ENCODE data around the gene TMOD4. TPM values are rescaled to one million over a fixed set of nuclear protein-coding genes. Genes with fewer than 3 reads are reported as not detected.
A peak's percentile ranks its signal among the peaks of the same experiment; 100 is the strongest.

TMOD4 gene
- total and polyA plus RNA-seq, 3 experiments from 2014 or later: 1.0 to 3.7 (median 2.4) TPM

GRCh38 chr1:151142411-151143056, 33.2 kb downstream of the TMOD4 start:
- Histone ChIP-seq H3K36me3 (ENCODE audit: insufficient read depth, low read length) (no peaks in the 10 kb centered on the region), H3K4me3 (ENCODE audit: low read length) (no peak overlapping the region), H3K27ac (ENCODE audit: low read depth, low read length) (no peak overlapping the region), H3K9me3 (ENCODE audit: low read length) (no peaks in the 10 kb centered on the region), H3K27me3 (ENCODE audit: insufficient read depth, low read length, poor library complexity, severe bottlenecking) (no peaks in the 10 kb centered on the region), H3K4me1 (ENCODE audit: insufficient read depth, low read length) (peaks cover 18% of the 10 kb centered on the region)
- Mint-ChIP-seq H3K27me3 (no peaks in the 10 kb centered on the region), H3K27ac (no peak overlapping the region), H3K36me3 (peaks cover 0 to 3% (median 0%) of the 10 kb centered on the region in 3 donors), H3K4me3 (no peak overlapping the region), H3K4me1 (peaks cover 10 to 23% (median 16%) of the 10 kb centered on the region in 3 donors), H3K9me3 (no peaks in the 10 kb centered on the region)
- ChIA-PET POLR2A (interaction anchor here (0.6 kb wide), 1 partner anchor 14 kb away, joined by 3 read pairs; no protein-coding TSS in a partner anchor), CTCF (interaction anchor here (2.0 to 2.4 kb wide), 2 partner anchors 13 to 42 kb away, joined by 5 to 9 read pairs; no protein-coding TSS in a partner anchor)
- DNase-seq: no peak

- H3K4me1 ChIP-seq (ENCODE audit: insufficient read depth, low read length): no peaks in the 10 kb centered on the region
Measured at GRCh38 chr1:151137789-151138188, 38.0 kb downstream of the TMOD4 start.

GRCh38 chr1:151135433-151136385, 40.1 kb downstream of the TMOD4 start:
- peak overlapping the region in 1 of 8 donors; percentile 27 for H3K27ac Mint-ChIP-seq
- H3K27ac ChIP-seq (ENCODE audit: low read depth, low read length): no peak overlapping the region
- DNase-seq: no peak
- H3K9me3 Mint-ChIP-seq: no peaks in the 10 kb centered on the region
- H3K4me1 ChIP-seq (ENCODE audit: insufficient read depth, low read length): peaks cover 7% of the 10 kb centered on the region
- no peaks in the 10 kb centered on the region for H3K27me3 ChIP-seq (ENCODE audit: insufficient read depth, low read length, poor library complexity, severe bottlenecking)
- peaks cover 5 to 9% of the 10 kb centered on the region in 2 donors for H3K27me3 Mint-ChIP-seq
- peaks cover 0 to 2% (median 0%) of the 10 kb centered on the region in 3 donors for H3K36me3 Mint-ChIP-seq
- ChIA-PET POLR2A (no interaction called here), CTCF (interaction anchor here (1.1 to 1.3 kb wide), 2 partner anchors 21 to 24 kb away, joined by 3 to 5 read pairs; partner anchors contain the start of gene TNFAIP8L2)
- no peak overlapping the region for H3K4me3 ChIP-seq (ENCODE audit: low read length)
- no peaks in the 10 kb centered on the region for H3K36me3 ChIP-seq (ENCODE audit: insufficient read depth, low read length)
- peaks cover 6 to 11% (median 10%) of the 10 kb centered on the region in 3 donors for H3K4me1 Mint-ChIP-seq
- no peaks in the 10 kb centered on the region for H3K9me3 ChIP-seq (ENCODE audit: low read length)
- H3K4me3 Mint-ChIP-seq: no peak overlapping the region

More at GRCh38 chr1:151137789-151138188, 38.0 kb downstream of the TMOD4 start:
- Mint-ChIP-seq H3K27me3 (peaks cover 0 to 2% of the 10 kb centered on the region in 2 donors), H3K4me3 (no peak overlapping the region), H3K9me3 (no peaks in the 10 kb centered on the region), H3K36me3 (peaks cover 0 to 2% (median 0%) of the 10 kb centered on the region in 3 donors), H3K27ac (no peak overlapping the region), H3K4me1 (no peaks in the 10 kb centered on the region)
- no peaks in the 10 kb centered on the region for H3K27me3 ChIP-seq (ENCODE audit: insufficient read depth, low read length, poor library complexity, severe bottlenecking)
- no peak for DNase-seq
- ChIA-PET POLR2A (no interaction called here), CTCF (interaction anchor here (1.2 kb wide), 1 partner anchor 56 kb away, joined by 3 read pairs; no protein-coding TSS in a partner anchor)
- H3K4me3 ChIP-seq (ENCODE audit: low read length): no peak overlapping the region
- H3K9me3 ChIP-seq (ENCODE audit: low read length): no peaks in the 10 kb centered on the region
- H3K36me3 ChIP-seq (ENCODE audit: insufficient read depth, low read length): no peaks in the 10 kb centered on the region
- H3K27ac ChIP-seq (ENCODE audit: low read depth, low read length): no peak overlapping the region

- no peak overlapping the region for H3K27ac ChIP-seq (ENCODE audit: low read depth, low read length)
- CTCF ChIA-PET: interaction anchor here (1.1 kb wide), 1 partner anchor 24 kb away, joined by 3 read pairs; no protein-coding TSS in a partner anchor
- no peaks in the 10 kb centered on the region for H3K36me3 ChIP-seq (ENCODE audit: insufficient read depth, low read length)
- H3K9me3 ChIP-seq (ENCODE audit: low read length): no peaks in the 10 kb centered on the region
- no peak overlapping the region for H3K4me3 ChIP-seq (ENCODE audit: low read length)
- Mint-ChIP-seq H3K4me3 (no peak overlapping the region), H3K27ac (peak overlapping the region in 1 of 8 donors; percentile 64), H3K4me1 (peaks cover 9 to 12% (median 11%) of the 10 kb centered on the region in 3 donors), H3K27me3 (peaks cover 8 to 13% of the 10 kb centered on the region in 2 donors), H3K9me3 (no peaks in the 10 kb centered on the region), H3K36me3 (peaks cover 0 to 2% (median 0%) of the 10 kb centered on the region in 3 donors)
- H3K4me1 ChIP-seq (ENCODE audit: insufficient read depth, low read length): peaks cover 11% of the 10 kb centered on the region
- POLR2A ChIA-PET: no interaction called here
- no peaks in the 10 kb centered on the region for H3K27me3 ChIP-seq (ENCODE audit: insufficient read depth, low read length, poor library complexity, severe bottlenecking)
- DNase-seq: no peak
Measured at GRCh38 chr1:151134991-151135390, 40.8 kb downstream of the TMOD4 start.

GRCh38 chr1:151134396-151134795, 41.4 kb downstream of the TMOD4 start:
- ChIA-PET CTCF (no interaction called here), POLR2A (no interaction called here)
- H3K27ac Mint-ChIP-seq: no peak overlapping the region
- H3K4me3 Mint-ChIP-seq: no peak overlapping the region
- no peaks in the 10 kb centered on the region for H3K9me3 ChIP-seq (ENCODE audit: low read length)
- peaks cover 0 to 2% (median 0%) of the 10 kb centered on the region in 3 donors for H3K36me3 Mint-ChIP-seq
- no peak for DNase-seq
- no peak overlapping the region for H3K27ac ChIP-seq (ENCODE audit: low read depth, low read length)
- H3K4me1 ChIP-seq (ENCODE audit: insufficient read depth, low read length): peaks cover 11% of the 10 kb centered on the region
- H3K9me3 Mint-ChIP-seq: no peaks in the 10 kb centered on the region
- no peaks in the 10 kb centered on the region for H3K36me3 ChIP-seq (ENCODE audit: insufficient read depth, low read length)
- peaks cover 9 to 12% (median 11%) of the 10 kb centered on the region in 3 donors for H3K4me1 Mint-ChIP-seq
- H3K27me3 ChIP-seq (ENCODE audit: insufficient read depth, low read length, poor library complexity, severe bottlenecking): no peaks in the 10 kb centered on the region
- peaks cover 8 to 13% of the 10 kb centered on the region in 2 donors for H3K27me3 Mint-ChIP-seq
- no peak overlapping the region for H3K4me3 ChIP-seq (ENCODE audit: low read length)

- ChIA-PET POLR2A (no interaction called here), CTCF (interaction anchor here (1.2 kb wide), 1 partner anchor 109 kb away, joined by 3 read pairs; no protein-coding TSS in a partner anchor)
- Histone ChIP-seq H3K27me3 (ENCODE audit: insufficient read depth, low read length, poor library complexity, severe bottlenecking) (no peaks in the 10 kb centered on the region), H3K4me3 (ENCODE audit: low read length) (no peak overlapping the region), H3K36me3 (ENCODE audit: insufficient read depth, low read length) (no peaks in the 10 kb centered on the region), H3K27ac (ENCODE audit: low read depth, low read length) (no peak overlapping the region), H3K9me3 (ENCODE audit: low read length) (no peaks in the 10 kb centered on the region), H3K4me1 (ENCODE audit: insufficient read depth, low read length) (peaks cover 11% of the 10 kb centered on the region)
- H3K4me1 Mint-ChIP-seq: peaks cover 9 to 12% (median 11%) of the 10 kb centered on the region in 3 donors
- no peak overlapping the region for H3K4me3 Mint-ChIP-seq
- no peak overlapping the region for H3K27ac Mint-ChIP-seq
- H3K27me3 Mint-ChIP-seq: peaks cover 8 to 13% of the 10 kb centered on the region in 2 donors
- peaks cover 0 to 5% (median 2%) of the 10 kb centered on the region in 3 donors for H3K36me3 Mint-ChIP-seq
- no peak for DNase-seq
- no peaks in the 10 kb centered on the region for H3K9me3 Mint-ChIP-seq
Measured at GRCh38 chr1:151133018-151133806, 42.6 kb downstream of the TMOD4 start.

GRCh38 chr1:151132335-151133017, 43.3 kb downstream of the TMOD4 start:
- H3K4me3 Mint-ChIP-seq: peak overlapping the region in 2 of 7 donors; percentile 27 to 82

More at GRCh38 chr1:151132335-151133017, 43.3 kb downstream of the TMOD4 start:
- CTCF ChIA-PET: interaction anchor here (1.0 to 1.2 kb wide), 2 partner anchors 33 to 108 kb away, joined by 3 to 5 read pairs; no protein-coding TSS in a partner anchor
- Mint-ChIP-seq H3K27me3 (peaks cover 8 to 13% of the 10 kb centered on the region in 2 donors), H3K9me3 (no peaks in the 10 kb centered on the region), H3K4me1 (peaks cover 9 to 12% (median 11%) of the 10 kb centered on the region in 3 donors), H3K27ac (no peak overlapping the region), H3K36me3 (peaks cover 0 to 5% (median 2%) of the 10 kb centered on the region in 3 donors)
- DNase-seq: no peak
- POLR2A ChIA-PET: interaction anchor here (1.1 kb wide), 1 partner anchor 73 kb away, joined by 3 read pairs; the partner anchor contains the start of genes CDC42SE1 and MLLT11
- H3K27me3 ChIP-seq (ENCODE audit: insufficient read depth, low read length, poor library complexity, severe bottlenecking): no peaks in the 10 kb centered on the region
- no peaks in the 10 kb centered on the region for H3K36me3 ChIP-seq (ENCODE audit: insufficient read depth, low read length)
- no peak overlapping the region for H3K27ac ChIP-seq (ENCODE audit: low read depth, low read length)
- H3K4me3 ChIP-seq (ENCODE audit: low read length): no peak overlapping the region
- peaks cover 11% of the 10 kb centered on the region for H3K4me1 ChIP-seq (ENCODE audit: insufficient read depth, low read length)
- H3K9me3 ChIP-seq (ENCODE audit: low read length): no peaks in the 10 kb centered on the region
